HT1080 (cell line): ENCODE results near the gene ZNRF3. TPM values are rescaled to one million over a fixed set of nuclear protein-coding genes. Genes with fewer than 3 reads are reported as not detected.
"Not testable (repeated sequence)": the region's sequence is repeated elsewhere in the genome, so short reads cannot be mapped to it uniquely, and the experiment has no call there.

Source experiments
- DNase-seq: peaks from one replicate; pipeline ENCODE4 v3.0.0-alpha.2; 2015; ENCODE audit warnings: low read depth
- total RNA-seq: library from RNA; depleted of rRNA; stranded (reverse); fragments of >200 nt; shearing (Covaris generic); gene quantifications from 2 replicates; pipeline ENCODE4 v1.2.3, GENCODE V29; 2014

The ZNRF3 gene
- total RNA-seq, 1 experiment from 2014 or later: 9.1 TPM

DNA sequence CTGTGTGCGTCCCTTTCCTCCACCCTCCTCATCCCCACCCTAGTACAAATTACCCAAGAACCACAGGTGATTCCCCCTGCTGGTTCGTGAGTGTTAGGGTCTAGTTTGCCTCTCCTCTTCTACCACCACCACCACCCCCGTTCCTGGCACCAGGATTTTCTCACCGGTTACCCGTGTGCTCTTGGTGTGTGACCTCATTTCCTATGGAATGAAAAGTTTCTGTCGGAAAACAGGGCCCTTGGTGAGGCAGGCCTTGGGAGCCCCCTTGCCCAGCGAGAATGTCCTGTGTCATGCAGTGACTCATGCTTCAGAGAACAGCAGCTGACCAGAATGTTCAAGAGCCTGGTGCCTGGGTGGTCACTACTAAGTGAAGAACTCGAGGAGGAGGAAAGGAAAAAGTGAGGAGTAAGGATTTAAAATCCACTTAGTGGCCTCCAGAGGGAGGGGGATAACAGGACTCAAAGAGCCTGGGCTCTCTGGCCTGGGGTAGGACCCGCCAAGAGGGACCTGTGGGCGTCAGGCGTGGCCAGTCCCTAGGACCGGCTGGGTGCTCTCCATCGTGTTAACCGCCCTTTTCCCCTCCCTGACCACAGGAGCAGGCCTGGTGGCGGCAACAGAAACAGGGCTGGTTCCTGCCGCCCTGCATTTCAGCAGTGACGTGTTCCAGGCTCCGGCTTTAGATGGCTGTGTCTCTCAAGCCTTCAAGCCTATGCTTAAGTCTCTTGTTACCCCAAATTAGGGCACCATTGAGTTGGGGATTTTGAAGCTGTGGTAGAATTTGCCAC is 148.0 kb downstream of the ZNRF3 start:
- peak; percentile 99 for DNase-seq

DNA sequence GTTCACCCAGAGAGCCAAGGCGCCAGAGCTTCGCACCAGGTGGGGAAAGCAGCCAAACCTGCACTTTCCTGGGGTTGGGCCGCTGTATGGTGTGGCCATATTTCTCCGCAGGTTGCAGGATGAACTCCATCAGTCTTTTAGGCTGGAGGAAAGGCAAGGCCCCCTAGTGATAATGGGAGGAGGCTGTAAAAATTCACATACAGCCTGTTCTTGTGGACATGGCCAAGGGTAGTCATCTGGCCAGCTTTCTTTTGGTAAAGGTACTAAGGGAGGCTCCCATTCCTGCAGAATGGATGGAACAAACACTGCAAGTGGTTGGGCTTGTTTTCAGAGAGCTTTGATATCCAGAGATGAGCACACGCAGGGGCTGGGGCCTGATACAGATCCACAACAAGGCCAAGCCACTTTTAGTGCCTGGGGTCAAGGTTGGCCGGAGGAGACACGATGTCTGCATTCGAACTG is 148.7 kb downstream of the ZNRF3 start:
- no peak for DNase-seq

DNA sequence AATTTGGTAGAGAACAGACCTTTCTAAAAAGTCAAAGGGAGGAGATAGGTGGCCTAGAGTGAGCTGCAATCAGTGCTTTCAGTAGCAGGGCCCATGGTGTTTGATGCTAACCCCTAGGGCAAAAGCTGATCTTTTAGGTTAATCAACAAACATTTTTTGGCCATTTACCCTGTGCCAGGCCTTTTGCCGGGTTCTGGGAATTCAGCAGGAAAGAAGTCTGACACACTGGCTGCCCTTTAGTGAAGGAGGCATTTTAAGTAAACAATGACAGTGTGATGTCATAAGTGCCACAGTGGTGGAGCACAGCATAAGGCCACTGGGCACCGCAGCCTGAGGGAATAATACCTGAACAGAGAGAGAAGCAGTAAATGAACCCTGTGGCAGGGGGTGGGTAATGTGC is 149.2 kb downstream of the ZNRF3 start:
- peak; percentile 22 for DNase-seq

DNA sequence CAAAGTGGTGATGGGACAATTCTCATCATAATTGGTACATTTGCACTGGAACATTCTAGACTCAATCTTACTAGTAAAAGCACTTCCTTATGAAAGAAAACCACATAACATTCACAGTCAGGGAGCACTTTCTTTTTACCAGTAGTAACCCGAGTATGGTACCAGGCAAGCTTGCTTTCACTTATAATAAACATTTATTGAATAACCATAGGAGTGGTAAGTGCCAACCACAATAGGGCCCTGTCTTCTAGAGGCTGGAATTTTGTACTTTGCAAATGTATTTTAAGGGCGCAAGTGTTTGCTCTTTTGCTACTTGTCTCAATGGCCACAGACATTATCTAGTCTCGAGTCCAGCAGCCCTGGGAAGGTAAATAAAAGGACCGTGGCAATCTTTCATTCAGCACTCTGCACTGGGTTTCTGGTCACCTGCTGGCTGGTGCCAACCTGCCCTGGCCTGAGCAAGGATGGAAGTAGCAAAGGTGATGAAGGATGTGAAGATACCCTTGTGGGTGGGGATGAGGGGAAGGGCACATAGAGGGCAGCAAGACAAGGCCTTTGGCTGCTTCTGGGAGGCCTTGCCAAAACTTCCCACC is 154.1 kb downstream of the ZNRF3 start:
- no peak for DNase-seq

DNA sequence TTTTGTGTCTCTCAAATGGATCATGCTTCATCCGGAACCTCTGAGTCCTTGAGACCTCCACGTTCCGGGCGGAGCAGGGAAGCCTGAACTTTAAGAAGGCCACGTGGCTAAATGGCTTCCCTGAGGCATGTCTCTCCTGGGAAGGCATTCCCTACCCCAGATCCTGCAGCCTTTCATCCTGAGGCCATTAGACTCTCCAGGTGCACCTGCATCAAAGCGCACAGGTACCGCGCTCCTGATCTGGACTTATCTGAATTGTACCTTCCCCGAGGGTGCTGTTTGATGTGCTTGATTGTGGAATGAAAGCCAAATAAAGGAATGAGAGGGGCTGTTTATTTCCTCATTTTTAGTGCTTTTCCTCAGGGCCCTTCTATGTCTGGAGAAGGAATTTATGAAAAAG is 155.8 kb downstream of the ZNRF3 start:
- no peak for DNase-seq

DNA sequence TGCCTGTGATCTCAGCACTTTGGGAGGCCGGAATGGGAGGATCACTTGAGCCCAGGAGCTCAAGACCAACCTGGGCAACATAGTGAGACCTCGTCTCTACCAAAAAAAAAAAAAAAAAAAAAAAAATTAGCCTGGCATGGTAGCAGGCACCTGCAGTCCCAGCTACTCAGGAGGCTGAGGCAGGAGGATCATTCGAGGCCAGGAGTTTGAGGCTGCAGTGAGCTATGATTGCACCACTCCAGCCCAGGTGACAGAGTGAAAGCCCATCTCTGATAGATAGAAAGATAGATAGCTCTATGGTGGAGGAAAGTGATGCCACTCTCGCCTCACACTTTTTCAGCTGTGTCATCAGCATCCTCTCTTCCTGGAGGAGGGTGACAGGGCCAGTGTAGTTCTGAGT is 156.3 kb downstream of the ZNRF3 start:
- not testable (repeated sequence) for DNase-seq

DNA sequence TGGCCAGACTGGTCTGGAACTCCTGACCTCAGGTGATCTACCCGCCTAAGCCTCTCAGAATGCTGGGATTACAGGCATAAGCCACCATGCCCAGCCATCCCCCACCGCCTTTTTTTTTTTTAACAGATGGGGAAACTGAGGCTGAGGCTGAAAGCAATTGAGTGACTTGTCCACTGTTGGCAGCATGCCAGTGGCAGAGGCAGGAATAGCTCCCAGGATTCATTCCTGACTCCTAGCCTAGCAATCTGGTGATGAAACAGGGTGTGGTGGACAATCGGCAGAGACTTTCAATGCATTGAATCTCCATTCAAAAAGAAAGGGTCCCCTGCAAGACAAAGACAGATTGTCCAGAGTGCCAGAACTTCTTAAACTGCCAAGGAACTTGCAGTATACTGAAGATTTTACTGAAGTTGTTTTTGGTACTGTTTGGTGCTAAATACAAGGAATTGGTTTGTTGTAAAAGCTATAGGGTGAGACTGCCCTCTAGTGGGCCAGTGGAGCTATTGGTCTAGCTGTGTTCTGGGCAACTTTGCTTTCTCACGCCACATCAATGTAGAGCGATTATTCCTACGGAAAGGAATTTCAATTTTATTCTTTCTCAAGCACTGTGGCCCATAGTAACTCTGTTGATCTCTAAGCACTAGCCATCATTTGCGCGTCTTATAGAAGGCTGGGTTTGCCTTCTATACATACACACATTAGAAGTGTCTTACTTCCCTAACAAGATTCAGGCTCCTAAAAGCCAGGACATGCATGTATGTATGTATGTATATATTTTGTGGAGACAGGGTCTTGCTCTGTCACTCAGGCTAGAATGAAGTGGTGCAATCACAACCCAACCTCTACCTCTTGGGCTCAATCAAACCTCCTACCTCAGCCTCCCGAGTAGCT is 157.3 kb downstream of the ZNRF3 start:
- DNase-seq: peak; percentile 76

GRCh38 chr22:29041408-29041807 is 158.0 kb downstream of the ZNRF3 start:
- peak; percentile 75 for DNase-seq

GRCh38 chr22:29043906-29044575 is 160.7 kb downstream of the ZNRF3 start:
- peak; percentile 58 for DNase-seq

DNA sequence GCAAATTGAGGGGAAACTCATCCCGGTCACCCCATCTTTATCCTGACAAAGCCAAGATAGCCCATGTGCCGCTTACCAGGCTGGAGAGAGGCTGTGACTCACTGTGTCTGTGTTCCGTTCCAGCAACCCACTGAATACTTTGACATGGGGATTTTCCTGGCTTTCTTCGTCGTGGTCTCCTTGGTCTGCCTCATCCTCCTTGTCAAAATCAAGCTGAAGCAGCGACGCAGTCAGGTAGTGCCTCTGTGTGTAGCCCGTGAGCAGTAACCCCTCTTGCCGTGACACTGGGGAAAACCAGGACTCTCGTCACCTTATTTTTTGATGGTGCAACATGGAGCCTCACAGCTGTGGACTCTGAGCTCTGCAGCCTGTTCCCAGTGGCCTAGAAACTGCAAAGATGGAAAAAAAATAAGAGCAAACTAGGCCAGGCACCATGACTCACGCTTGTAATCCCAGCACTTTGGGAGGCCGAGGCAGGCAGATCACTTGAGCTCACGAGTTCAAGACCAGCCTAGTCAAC is 161.3 kb downstream of the ZNRF3 start:
- DNase-seq: peak; percentile 81

GRCh38 chr22:29048822-29049654 is 165.7 kb downstream of the ZNRF3 start:
- no peak for DNase-seq

GRCh38 chr22:29049655-29050263 is 166.4 kb downstream of the ZNRF3 start:
- no peak for DNase-seq

DNA sequence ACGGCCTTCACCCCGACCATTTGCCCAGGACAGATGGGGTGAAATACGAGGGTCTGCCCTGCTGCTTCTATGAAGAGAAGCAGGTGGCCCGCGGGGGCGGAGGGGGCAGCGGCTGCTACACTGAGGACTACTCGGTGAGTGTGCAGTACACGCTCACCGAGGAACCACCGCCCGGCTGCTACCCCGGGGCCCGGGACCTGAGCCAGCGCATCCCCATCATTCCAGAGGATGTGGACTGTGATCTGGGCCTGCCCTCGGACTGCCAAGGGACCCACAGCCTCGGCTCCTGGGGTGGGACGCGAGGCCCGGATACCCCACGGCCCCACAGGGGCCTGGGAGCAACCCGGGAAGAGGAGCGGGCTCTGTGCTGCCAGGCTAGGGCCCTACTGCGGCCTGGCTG is 167.1 kb downstream of the ZNRF3 start:
- no peak for DNase-seq

DNA sequence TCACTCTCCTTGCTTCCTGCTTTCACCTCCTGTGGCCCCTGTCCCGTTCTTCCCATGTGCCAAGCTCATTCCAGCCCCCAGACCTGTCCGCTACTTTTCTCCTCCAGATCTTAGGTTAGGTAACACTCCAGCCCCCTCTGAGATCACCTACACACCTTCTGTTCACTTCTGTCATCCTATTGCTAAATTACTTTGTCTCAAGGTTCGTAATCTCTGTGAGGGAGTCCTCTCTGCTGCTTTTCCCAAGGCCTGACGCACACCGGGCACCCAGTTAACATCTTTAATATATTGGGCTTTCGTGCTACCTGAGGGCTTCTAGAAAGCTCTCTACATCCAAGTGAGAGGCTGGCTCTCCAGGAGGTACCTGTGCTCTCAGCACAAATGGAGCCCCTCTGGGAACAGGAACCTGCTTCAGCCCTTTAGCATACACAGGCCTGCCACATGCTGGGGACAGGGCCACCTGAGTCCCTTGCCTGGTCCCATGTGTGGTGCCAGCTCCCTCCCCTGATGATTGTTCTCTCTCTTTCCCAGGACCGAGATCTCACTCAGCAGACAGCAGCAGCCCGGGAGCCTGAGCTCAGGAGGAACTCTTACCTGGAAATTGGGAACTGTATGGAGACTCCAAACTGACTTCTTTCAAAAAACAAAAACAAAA is 169.8 kb downstream of the ZNRF3 start:
- no peak for DNase-seq

- no peak for DNase-seq
Measured at GRCh38 chr22:29054251-29054767, 170.9 kb downstream of the ZNRF3 start.

DNA sequence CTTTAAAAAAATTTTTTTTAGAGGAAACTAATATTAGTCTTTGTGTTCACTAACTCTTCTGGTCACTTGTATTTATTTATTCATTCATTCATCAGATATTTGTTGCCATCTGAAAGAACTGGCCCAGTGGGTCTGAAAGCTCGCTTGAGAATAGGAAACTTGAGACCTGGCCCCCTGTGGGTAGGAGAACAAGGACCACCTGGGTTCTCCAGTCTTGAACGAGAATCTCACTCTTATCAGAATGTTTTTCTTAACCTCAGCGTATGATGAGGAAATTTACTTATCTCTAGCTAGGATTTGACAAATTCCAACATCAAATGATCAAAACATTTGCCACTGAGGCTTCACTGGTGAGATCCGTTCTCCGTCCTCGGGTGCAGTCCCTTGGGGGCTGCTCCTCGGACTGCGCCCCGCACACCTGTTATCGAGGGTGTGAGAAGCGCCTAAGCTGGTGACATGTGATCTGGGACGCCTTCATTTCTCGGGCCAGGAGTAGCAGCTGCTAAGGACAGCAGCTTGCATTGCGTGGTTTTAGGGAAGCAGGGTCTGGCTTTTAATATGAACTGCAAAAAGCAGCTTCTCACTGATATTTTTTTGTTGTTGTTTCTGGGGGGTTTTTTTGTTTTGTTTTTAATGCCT is 171.9 kb downstream of the ZNRF3 start:
- no peak for DNase-seq

DNA sequence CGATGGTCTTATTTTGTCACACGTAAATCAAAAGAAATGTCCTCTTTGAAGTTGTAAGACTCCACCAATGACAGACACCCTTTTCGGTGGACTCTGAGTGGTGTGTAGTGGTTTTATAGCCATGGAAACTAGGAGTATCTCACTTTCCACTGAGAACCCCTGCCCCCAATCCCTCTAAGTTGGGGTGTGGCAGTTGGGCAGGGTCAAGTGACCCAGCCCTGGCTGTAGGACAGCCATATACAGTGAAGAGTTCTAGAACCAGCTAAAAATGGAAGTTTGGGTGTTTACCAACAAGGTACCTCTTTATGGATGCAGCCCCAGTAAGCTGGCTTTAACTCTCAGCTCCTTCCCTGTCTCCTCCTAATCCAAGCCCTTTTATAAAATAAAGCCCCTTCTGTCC is 173.1 kb downstream of the ZNRF3 start:
- DNase-seq: no peak

GRCh38 chr22:29060251-29060869 is 177.0 kb downstream of the ZNRF3 start:
- DNase-seq: no peak
